ENCODE data around the gene PTRHD1.

The PTRHD1 gene

GRCh38 chr2:24792874-24793760 lies at the start of gene PTRHD1, which contains the start of gene CENPO:
PTRHD1 (minus strand) TSS chr2:24793391; CDS start chr2:24793377, 14 bp downstream.
CENPO (plus strand) TSS chr2:24793425; CDS start chr2:24793920, 495 bp downstream.
- ChIA-PET CTCF (interaction anchor here (0.7 to 5.7 kb wide), 25 partner anchors 8 to 394 kb away, joined by 3 to 60 read pairs (median 5); no protein-coding TSS in a partner anchor), POLR2A (interaction anchor here (0.9 kb wide), 1 partner anchor 386 kb away, joined by 3 read pairs; no protein-coding TSS in a partner anchor)
- peak; percentile 77 for DNase-seq (ENCODE audit: low read depth, low spot score)
- TF ChIP-seq CTCF (IDR thresholded peaks at IDR 0.05; ENCODE audit: insufficient read depth, low read length, missing control alignments) = peak; percentile 76
- peak within 1 kb of the TSS; percentile 94 for H3K4me3 ChIP-seq (ENCODE audit: low read depth, low read length)

GRCh38 chr2:24842081-24843050 lies 49.2 kb upstream of the PTRHD1 start:
- H3K4me3 ChIP-seq (ENCODE audit: low read depth, low read length) = no peak overlapping the region
- TF ChIP-seq CTCF (IDR thresholded peaks at IDR 0.05; ENCODE audit: insufficient read depth, low read length, missing control alignments) = no peak
- DNase-seq (ENCODE audit: low read depth, low spot score) = no peak
- ChIA-PET CTCF (interaction anchor here (2.1 kb wide), 1 partner anchor 15 kb away, joined by 8 read pairs; no protein-coding TSS in a partner anchor), POLR2A (no interaction called here)

- no peak for DNase-seq (ENCODE audit: low read depth, low spot score)
- ChIA-PET POLR2A (no interaction called here), CTCF (interaction anchor here (2.1 kb wide), 1 partner anchor 14 kb away, joined by 8 read pairs; no protein-coding TSS in a partner anchor)
- no peak overlapping the region for H3K4me3 ChIP-seq (ENCODE audit: low read depth, low read length)
- TF ChIP-seq CTCF (IDR thresholded peaks at IDR 0.05; ENCODE audit: insufficient read depth, low read length, missing control alignments) = no peak
Measured at GRCh38 chr2:24840962-24841945, 48.1 kb upstream of the PTRHD1 start.

GRCh38 chr2:24840164-24840869 lies 47.1 kb upstream of the PTRHD1 start:
- ChIA-PET CTCF (interaction anchor here (2.0 to 2.1 kb wide), 2 partner anchors 13 to 430 kb away, joined by 5 to 8 read pairs; no protein-coding TSS in a partner anchor), POLR2A (no interaction called here)
- no peak for DNase-seq (ENCODE audit: low read depth, low spot score)
- no peak overlapping the region for H3K4me3 ChIP-seq (ENCODE audit: low read depth, low read length)
- no peak for TF ChIP-seq CTCF (IDR thresholded peaks at IDR 0.05; ENCODE audit: insufficient read depth, low read length, missing control alignments)

- CTCF ChIA-PET = interaction anchor here (2.0 to 2.1 kb wide), 2 partner anchors 12 to 429 kb away, joined by 5 to 8 read pairs; no protein-coding TSS in a partner anchor
- no peak overlapping the region for H3K4me3 ChIP-seq (ENCODE audit: low read depth, low read length)
- POLR2A ChIA-PET = no interaction called here
- DNase-seq (ENCODE audit: low read depth, low spot score) = no peak
- TF ChIP-seq CTCF (IDR thresholded peaks at IDR 0.05; ENCODE audit: insufficient read depth, low read length, missing control alignments) = no peak
Measured at GRCh38 chr2:24839729-24840128, 46.5 kb upstream of the PTRHD1 start.
